ENCODE data around the gene NECAP2.
"Not testable (repeated sequence)": the region's sequence is repeated elsewhere in the genome, so short reads cannot be mapped to it uniquely, and the experiment has no call there.

The NECAP2 gene

DNA sequence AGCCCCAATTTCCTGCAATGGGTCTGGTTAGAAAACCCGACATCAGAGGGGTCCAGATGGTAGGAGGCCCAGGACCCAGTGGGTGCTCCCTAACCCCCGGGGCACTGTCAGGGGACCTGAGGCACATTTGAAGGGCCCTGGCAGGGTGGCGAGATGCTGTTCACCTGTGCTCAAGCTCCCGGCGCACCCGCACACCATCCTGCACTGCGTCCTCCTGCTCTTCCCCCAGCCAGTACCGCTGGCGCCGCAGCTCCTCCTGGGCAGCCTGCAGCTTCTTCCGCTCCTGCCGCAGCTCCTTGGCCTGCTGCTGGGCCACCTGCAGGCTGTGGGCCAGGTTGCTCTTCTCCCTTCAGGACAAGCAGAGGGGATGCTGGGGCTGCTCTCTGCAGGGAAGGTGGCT is 37.6 kb downstream of the NECAP2 start:
- DNase-seq (ENCODE audit: low read depth), result no peak
- TF ChIP-seq, protein P1, sequence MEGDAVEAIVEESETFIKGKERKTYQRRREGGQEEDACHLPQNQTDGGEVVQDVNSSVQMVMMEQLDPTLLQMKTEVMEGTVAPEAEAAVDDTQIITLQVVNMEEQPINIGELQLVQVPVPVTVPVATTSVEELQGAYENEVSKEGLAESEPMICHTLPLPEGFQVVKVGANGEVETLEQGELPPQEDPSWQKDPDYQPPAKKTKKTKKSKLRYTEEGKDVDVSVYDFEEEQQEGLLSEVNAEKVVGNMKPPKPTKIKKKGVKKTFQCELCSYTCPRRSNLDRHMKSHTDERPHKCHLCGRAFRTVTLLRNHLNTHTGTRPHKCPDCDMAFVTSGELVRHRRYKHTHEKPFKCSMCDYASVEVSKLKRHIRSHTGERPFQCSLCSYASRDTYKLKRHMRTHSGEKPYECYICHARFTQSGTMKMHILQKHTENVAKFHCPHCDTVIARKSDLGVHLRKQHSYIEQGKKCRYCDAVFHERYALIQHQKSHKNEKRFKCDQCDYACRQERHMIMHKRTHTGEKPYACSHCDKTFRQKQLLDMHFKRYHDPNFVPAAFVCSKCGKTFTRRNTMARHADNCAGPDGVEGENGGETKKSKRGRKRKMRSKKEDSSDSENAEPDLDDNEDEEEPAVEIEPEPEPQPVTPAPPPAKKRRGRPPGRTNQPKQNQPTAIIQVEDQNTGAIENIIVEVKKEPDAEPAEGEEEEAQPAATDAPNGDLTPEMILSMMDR (IDR thresholded peaks at IDR 0.05; ENCODE audit: low read depth, low read length, missing control alignments), result no peak
- H3K4me3 ChIP-seq (ENCODE audit: low read depth, low read length), result no peak overlapping the region

- not testable (repeated sequence) for DNase-seq (ENCODE audit: low read depth); H3K4me3 ChIP-seq (ENCODE audit: low read depth, low read length)
Observed at GRCh38 chr1:16483146-16483545, 42.6 kb downstream of the NECAP2 start.

DNA sequence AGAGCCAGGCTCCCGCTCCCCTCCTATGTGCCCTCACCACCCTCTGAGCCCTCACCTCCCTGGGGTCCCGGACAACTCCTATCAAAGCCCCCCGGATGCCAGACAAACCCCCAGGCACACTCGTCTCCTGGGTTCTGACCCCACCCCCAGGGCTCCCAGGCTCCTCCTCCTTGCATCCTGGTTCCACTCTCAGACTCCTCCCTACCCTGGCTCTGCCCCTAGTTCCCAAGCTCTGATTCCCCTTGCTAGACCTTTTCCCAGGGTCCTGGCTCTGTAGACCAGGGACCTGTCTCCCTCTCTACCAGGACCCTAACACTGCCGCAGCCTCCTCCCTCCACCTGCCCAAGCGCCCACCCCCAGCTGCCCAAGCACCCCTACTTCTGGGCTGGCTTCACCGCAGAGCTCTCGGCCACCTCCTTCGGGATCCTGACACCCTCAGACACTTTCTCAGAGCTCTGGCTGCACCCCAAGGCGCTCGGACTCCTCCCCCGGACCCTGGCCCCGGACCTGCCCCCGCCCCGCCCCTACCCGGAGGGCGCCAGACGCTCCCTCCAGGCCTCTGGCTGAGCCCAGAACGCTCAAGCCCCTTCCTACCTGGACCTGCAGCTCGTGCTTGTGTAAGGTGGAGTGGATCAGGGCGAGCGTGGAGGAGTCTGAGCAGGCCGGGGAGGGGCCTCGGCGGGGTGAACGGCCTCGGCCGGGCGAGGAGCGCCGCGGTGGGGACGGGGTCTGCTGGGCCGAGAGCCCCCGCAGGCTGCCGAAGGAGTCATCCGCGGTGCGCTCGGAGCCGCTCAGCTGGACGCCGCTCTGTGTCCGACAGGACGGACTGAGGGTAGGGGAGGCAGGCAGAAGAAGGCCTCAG is 43.3 kb downstream of the NECAP2 start:
- DNase-seq (ENCODE audit: low read depth); H3K4me3 ChIP-seq (ENCODE audit: low read depth, low read length): not testable (repeated sequence)

DNA sequence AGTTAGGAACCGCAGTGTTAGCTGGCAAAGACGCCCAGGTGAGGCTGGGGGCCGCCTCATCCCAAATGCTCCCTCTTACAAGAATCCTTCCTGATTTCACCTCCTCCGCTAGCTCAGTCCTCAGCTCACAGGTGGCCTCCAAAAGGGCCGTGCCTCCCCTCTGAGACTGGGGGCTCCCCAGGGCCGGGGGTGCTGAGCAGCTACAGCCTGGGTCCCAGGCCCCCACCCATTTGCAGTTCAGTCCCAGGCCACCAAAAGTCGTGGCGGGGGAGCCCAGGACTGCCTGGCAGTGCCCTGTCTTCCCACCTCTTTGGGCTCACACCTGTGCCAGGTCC is 43.9 kb downstream of the NECAP2 start:
- TF ChIP-seq, protein P1 (IDR thresholded peaks at IDR 0.05; ENCODE audit: low read depth, low read length, missing control alignments), result no peak
- H3K4me3 ChIP-seq (ENCODE audit: low read depth, low read length), result no peak overlapping the region
- DNase-seq (ENCODE audit: low read depth), result no peak

DNA sequence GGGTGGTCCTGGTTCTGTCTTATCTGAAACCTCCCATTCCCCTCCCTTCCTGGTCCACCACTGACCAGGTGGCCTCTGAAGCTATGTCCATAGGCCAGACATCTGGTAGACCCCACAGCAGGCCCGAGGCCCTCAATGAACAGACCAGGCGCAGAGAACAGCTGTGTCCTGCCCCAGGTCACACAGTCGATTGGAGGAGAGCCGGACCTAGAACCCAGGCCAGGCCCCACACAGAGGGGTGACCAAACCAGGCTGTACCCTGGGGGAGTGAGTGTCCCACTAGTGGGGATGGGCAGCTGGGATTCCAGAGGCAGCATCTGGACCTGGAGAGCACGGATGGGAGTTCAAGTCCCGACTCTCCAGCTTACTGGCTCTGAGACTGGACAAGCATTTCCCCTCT is 44.4 kb downstream of the NECAP2 start:
- DNase-seq (ENCODE audit: low read depth), result no peak
- H3K4me3 ChIP-seq (ENCODE audit: low read depth, low read length), result no peak overlapping the region
- TF ChIP-seq, protein P1 (IDR thresholded peaks at IDR 0.05; ENCODE audit: low read depth, low read length, missing control alignments), result no peak

DNA sequence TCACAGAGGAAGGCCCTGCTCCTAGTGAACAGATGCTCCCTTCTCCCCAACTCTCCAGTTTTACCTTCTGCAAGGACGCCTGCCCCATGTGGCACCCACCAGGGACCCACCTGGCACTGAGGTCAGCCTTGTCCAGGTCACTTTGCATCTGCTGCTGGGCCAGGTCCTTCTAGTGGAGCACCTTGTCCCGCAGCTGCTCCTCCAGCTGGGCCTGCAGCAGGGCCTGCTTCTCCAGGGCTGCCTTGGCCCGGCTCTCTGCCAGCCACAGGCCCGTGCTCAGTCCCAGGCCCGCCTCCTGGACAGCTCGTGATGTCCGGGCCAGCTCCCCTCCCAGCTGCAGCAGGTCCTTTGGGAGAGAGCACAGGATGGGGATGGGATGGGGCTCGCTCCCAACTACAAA is 45.8 kb downstream of the NECAP2 start:
- H3K4me3 ChIP-seq (ENCODE audit: low read depth, low read length); DNase-seq (ENCODE audit: low read depth): not testable (repeated sequence)

DNA sequence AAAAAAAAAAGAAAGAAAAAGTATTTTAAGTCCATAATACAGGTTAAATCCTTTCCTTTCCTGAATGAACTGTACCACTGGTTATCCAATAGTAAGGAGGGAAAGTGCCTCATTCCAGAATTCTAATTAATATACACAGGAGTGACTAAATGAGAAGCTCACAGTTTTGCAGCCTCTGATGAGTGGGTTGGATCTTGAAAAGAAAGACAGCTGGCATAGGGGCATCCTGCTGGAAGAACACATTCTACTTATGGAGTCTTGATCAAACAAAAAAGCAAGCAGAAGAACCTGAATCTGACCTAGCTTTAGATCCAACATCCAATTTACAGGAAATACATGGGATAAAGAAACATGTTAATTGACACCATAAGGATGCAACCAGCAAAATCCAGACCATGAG is 46.5 kb downstream of the NECAP2 start:
- not testable (repeated sequence) for DNase-seq (ENCODE audit: low read depth); H3K4me3 ChIP-seq (ENCODE audit: low read depth, low read length)

- DNase-seq (ENCODE audit: low read depth); H3K4me3 ChIP-seq (ENCODE audit: low read depth, low read length): not testable (repeated sequence)
Observed at GRCh38 chr1:16489195-16489880, 48.8 kb downstream of the NECAP2 start.

- TF ChIP-seq, protein P1 (IDR thresholded peaks at IDR 0.05; ENCODE audit: low read depth, low read length, missing control alignments), result no peak
Observed at GRCh38 chr1:16491056-16491675, 50.6 kb downstream of the NECAP2 start.

GRCh38 chr1:16492937-16493336 is 52.4 kb downstream of the NECAP2 start:
- not testable (repeated sequence) for DNase-seq (ENCODE audit: low read depth)

More at GRCh38 chr1:16491056-16491675, 50.6 kb downstream of the NECAP2 start:
- no peak for DNase-seq (ENCODE audit: low read depth)
- no peak overlapping the region for H3K4me3 ChIP-seq (ENCODE audit: low read depth, low read length)

DNA sequence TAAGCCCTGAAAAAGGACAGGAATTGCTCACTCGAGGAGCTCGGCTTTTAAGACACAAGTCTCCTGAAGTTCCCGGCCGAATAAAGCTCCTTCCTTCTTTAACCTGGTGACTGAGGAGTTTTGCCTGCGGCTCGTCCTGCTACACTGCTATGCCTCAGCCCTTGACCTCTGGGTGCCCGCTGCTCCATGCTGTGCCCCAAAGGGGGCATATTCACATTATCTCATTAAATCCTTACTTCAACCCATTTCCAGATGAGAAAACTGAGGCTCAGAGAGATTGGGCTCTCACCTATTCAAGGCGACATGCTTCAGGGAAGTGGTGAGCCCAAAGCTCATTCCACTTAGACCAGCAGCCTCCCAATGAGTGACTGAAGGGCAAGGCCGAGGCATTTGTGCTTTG is 53.2 kb downstream of the NECAP2 start:
- not testable (repeated sequence) for DNase-seq (ENCODE audit: low read depth); H3K4me3 ChIP-seq (ENCODE audit: low read depth, low read length)

More at GRCh38 chr1:16492937-16493336, 52.4 kb downstream of the NECAP2 start:
- H3K4me3 ChIP-seq (ENCODE audit: low read depth, low read length), result not testable (repeated sequence)

GRCh38 chr1:16497474-16497904 is 57.0 kb downstream of the NECAP2 start:
- H3K4me3 ChIP-seq (ENCODE audit: low read depth, low read length); DNase-seq (ENCODE audit: low read depth): not testable (repeated sequence)

DNA sequence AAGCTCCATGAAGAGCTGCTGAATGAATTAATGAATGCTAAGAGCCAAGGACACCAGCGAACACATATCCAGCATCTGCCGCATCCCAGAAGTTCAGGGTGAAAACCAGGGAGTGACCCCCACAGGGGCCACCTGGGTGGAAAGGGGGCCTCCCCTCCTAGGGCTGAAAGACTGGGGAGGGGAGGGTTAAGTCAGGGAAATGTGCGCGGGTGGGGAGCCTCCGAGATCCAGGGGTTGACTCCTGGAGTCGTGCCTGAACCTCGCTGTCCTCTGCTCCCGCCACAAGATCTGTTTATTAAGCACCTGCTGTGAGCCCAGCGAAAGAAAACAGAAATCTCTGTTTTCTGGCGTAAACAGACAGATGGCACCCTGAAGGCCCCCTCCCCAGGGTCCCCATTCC is 57.5 kb downstream of the NECAP2 start:
- DNase-seq (ENCODE audit: low read depth); H3K4me3 ChIP-seq (ENCODE audit: low read depth, low read length): not testable (repeated sequence)
